Forelimb muscle (tissue), 1 donor: ENCODE measurements around the gene C1QC. TPM values are rescaled to one million over a fixed set of nuclear protein-coding genes. Genes with fewer than 3 reads are reported as not detected.

Experiments
- DNase-seq: peaks from one replicate; pipeline ENCODE4 v3.0.0-alpha.2; 2013; ENCODE audit warnings: low read depth
- polyA plus RNA-seq: library from polyadenylated mRNA; unstranded; fragments of 120-200 nt; gene quantifications from one replicate; pipeline ENCODE4 v1.2.1, GENCODE V29; 2013; ENCODE audit not compliant: insufficient read length

Gene C1QC
- polyA plus RNA-seq, 1 donor = 23.9 TPM

DNA sequence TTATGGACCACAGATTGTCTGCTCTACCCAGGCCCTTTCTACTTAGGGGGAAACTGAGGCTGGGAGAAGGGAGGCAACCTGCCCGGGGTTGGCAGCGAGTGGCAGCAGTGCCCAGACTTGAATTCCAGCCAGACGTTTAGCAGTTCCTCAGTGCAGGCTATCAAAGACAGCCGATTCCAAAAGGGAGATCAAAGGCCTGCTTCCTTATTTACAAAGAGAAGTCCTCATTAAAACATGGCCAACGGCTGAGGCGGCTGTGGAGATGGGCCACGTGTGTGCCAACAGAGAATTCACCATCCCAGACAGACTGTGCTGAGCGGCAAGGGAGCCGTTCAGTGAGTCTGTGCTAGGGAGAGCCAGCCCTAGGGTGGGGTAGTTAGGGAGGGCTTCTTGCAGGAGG is 37.3 kb downstream of the C1QC start:
- DNase-seq = no peak

- no peak for DNase-seq
Observed at GRCh38 chr1:22681556-22682276, 38.3 kb downstream of the C1QC start.

DNA sequence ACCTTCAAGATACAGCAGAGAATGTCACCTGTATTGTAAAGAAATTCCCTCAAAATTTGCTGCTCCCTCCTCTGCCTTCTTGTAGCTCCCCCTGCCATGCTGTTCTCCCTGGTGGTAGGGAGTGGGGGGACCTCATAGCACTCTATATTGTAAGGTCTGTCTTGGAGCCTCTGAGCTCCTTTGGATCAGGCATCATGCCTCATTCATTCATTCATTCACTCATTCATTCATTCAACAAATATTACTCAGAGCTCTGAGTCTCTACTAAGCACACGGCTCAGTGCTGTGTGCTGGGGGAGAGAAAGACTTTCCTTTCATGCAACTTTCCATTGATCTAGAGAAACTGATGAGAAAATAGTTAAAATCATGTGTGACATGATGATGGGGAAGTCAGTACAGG is 40.1 kb downstream of the C1QC start:
- DNase-seq = no peak

DNA sequence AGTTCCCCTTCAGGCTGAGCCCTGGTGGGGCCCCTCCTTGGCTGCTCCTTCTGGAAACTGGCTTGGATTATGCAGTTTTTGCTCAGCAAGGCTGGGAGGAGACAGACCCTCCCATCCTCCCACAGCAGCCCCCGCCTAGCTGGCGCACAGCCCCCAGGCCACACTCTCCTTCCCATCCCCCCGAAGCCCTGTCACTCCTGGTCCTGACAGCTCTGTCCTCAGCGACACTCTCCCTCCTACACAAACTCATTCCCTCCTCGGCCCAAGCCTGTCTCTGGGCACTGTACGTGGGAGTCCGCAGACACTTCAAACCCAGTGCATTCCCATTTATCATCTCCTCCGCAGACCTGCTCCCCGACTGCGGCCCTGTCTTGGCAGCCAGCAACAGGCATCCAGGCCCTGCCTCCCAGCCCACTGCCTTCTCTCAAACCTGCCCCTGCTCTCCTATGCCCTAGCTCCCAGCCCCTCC is 42.2 kb downstream of the C1QC start:
- DNase-seq = no peak

DNA sequence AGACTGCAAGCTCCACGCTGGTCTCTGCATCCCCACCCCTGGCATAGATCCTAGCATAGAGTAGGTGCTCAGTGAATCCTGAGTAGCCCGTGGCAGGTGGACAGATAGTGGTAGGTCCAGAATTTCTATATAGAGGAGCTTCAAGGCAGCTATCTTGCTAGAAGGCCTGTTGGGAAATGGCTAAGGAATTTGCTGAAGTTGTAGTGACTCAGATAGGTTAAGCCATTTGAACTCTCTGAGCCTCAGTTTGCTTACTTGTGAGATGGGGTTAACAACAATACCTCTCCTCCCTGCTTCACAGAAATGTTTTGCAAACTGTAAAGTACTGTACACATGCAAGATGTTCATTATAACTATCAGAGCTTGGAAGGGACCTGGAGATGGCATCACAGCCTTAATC is 43.8 kb downstream of the C1QC start:
- DNase-seq = no peak

- DNase-seq = no peak
Observed at GRCh38 chr1:22688466-22688865, 45.0 kb downstream of the C1QC start.

- DNase-seq = no peak
Observed at GRCh38 chr1:22689505-22689904, 46.1 kb downstream of the C1QC start.

GRCh38 chr1:22691031-22691753 is 47.8 kb downstream of the C1QC start:
- no peak for DNase-seq

DNA sequence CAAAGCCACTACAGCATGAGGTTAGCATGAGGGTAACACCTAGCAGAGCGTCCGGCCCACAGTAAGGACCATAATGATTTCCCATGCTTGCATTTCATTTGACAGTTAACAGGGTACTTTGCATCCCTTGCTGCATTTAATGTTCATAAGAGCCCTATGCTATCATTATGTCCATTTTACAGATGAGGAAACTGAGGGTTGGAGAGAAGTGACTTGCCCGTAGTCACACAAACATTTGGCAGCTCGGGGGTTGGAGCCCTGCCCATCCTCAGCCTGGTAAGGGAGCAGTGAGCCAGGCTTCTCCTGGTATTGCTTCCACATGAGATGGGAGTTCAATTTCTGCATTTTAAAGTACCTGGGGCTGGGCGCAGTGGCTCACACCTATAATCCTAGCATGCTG is 50.7 kb downstream of the C1QC start:
- no peak for DNase-seq

DNA sequence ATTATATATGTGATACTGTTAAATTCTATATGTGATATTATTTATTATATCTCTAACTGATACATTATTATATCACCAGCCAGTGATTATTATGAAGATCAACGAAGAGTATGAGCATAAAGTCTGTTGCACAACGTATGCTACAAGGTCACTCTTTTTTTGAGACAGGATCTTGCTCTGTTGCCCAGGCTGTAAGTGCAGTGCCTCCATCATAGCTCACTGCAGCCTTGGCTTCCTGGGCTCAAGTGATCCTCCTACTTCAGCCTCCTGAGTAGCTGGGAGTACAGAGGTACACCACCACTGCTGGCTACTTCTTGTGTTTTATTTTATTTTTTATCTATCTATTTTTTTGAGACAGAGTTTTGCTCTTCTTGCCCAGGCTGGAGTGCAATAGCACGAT is 53.2 kb downstream of the C1QC start:
- DNase-seq = no peak

Other genes starting within 250 kb of the C1QC start
- 12.2 TPM for gene ZBTB40, start 191.8 kb upstream of the C1QC start, polyA plus RNA-seq
- gene EPHA8, start 80.1 kb upstream of the C1QC start, polyA plus RNA-seq = 0.05 TPM
- gene C1QA, start 7.0 kb upstream of the C1QC start, polyA plus RNA-seq = 22.2 TPM
- gene C1QB, start 9.6 kb downstream of the C1QC start, polyA plus RNA-seq = 13.1 TPM
- gene EPHB2, start 67.2 kb downstream of the C1QC start, polyA plus RNA-seq = 15.7 TPM